Thymus (tissue), 11 donors: ENCODE results near the gene MCM9. TPM values are rescaled to one million over a fixed set of nuclear protein-coding genes. Genes with fewer than 3 reads are reported as not detected.

Experiments
- DNase-seq, 9 donors: peaks; one replicate each; pipeline ENCODE4 v3.0.0-alpha.2; 2013; ENCODE audit warnings: low spot score in 9 of 9, low read depth in 6 of 9, missing footprints in 1 of 9
- H3K27ac ChIP-seq, 2 donors: one replicate each; pipeline ENCODE4 v1.5.1; 2013; ENCODE audit warnings: control low read depth in 1 of 2, low read depth in 1 of 2, low read length in 1 of 2, mild to moderate bottlenecking in 1 of 2, moderate library complexity in 1 of 2
- H3K27me3 ChIP-seq, 2 donors: one replicate each; pipeline ENCODE4 v1.5.1; 2013; ENCODE audit warnings: low read length in 1 of 2; ENCODE audit not compliant: control insufficient read depth in 2 of 2, insufficient read depth in 1 of 2
- H3K36me3 ChIP-seq, 2 donors: one replicate each; pipeline ENCODE4 v1.5.1; 2013; ENCODE audit warnings: low read length in 1 of 2, mild to moderate bottlenecking in 1 of 2, moderate library complexity in 1 of 2; ENCODE audit not compliant: control insufficient read depth in 2 of 2, insufficient read depth in 2 of 2
- H3K4me1 ChIP-seq, 2 donors: one replicate each; pipeline ENCODE4 v1.5.1; 2013; ENCODE audit warnings: low read length in 2 of 2; ENCODE audit not compliant: control insufficient read depth in 2 of 2, insufficient read depth in 2 of 2
- H3K4me3 ChIP-seq, 2 donors: one replicate each; pipeline ENCODE4 v1.5.1; 2013; ENCODE audit warnings: low read length in 2 of 2, control low read depth in 1 of 2, mild to moderate bottlenecking in 1 of 2
- H3K9me3 ChIP-seq, 2 donors: one replicate each; pipeline ENCODE4 v1.5.1; 2013; ENCODE audit warnings: low read length in 1 of 2, mild to moderate bottlenecking in 1 of 2; ENCODE audit not compliant: control insufficient read depth in 2 of 2, insufficient read depth in 1 of 2
- WGBS: extraction: QIAGEN DNeasy Blood & Tissue Kit; methylation state at CpG from one replicate; pipeline ENCODE4 v1.1.7; 2013; 5-methylcytosine and 5-hydroxymethylcytosine counted together
- polyA plus RNA-seq: library from polyadenylated mRNA; stranded (reverse); fragments of 200-250 nt; gene quantifications from one replicate; pipeline ENCODE4 v1.2.3, GENCODE V29; 2013
- total RNA-seq: library from RNA; stranded (reverse); fragments of 120-200 nt; gene quantifications from one replicate; pipeline ENCODE4 v1.2.4, GENCODE V29; 2013
- donor health status: healthy.

Gene MCM9
- total and polyA plus RNA-seq, 2 donors, result 7.6 to 12.2 TPM

DNA sequence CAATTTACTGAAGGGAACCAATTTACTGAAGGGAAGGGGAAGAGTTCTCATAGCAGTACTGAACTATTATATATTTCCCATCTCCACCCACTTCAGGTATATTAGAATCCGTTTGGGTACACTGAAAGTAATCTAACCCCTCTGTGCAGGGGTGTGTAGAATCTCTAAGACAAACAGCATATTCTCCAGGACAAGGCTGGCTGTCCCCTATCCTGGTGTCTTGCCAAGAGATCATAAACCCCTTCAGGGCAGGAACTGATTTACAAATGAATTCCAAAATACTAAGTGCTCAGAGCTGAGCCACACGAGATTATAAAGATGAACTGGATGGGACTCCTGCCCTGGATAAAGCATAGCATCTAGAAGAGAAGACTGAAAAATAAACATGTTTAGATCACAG lies 31.8 kb downstream of the MCM9 start:
- Histone ChIP-seq H3K9me3 (no peaks in the 10 kb centered on the region), H3K36me3 (peaks cover 20 to 80% of the 10 kb centered on the region in 2 donors), H3K4me3 (no peak overlapping the region), H3K27ac (no peak overlapping the region), H3K4me1 (peaks cover 0 to 7% of the 10 kb centered on the region in 2 donors), H3K27me3 (no peaks in the 10 kb centered on the region)
- WGBS, result 96% methylated on average over 2 of the region's 2 CpGs
- DNase-seq, result no peak

DNA sequence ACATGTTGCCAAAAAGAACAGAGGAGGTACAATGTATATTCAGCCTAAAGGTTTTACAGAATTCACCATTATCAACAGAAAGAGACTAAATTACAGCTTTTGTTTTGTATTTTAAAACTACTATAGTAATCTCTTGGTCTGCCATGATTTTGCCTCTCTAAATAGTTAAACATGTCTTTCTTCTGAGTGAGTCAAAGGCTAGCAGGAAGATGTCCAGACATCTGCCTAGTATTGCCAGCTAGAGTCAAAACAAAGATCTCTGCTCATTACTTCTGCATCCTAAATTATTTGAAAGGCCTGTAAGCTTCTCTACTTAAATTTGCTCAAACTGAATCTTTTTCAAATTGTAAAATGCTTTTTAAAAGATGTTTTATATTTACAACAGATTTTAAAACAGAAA lies 32.2 kb downstream of the MCM9 start:
- H3K27ac ChIP-seq, result no peak overlapping the region
- peaks cover 17 to 79% of the 10 kb centered on the region in 2 donors for H3K36me3 ChIP-seq
- DNase-seq, result no peak
- H3K9me3 ChIP-seq, result no peaks in the 10 kb centered on the region
- H3K4me3 ChIP-seq, result no peak overlapping the region
- no peaks in the 10 kb centered on the region for H3K27me3 ChIP-seq
- peaks cover 0 to 7% of the 10 kb centered on the region in 2 donors for H3K4me1 ChIP-seq

DNA sequence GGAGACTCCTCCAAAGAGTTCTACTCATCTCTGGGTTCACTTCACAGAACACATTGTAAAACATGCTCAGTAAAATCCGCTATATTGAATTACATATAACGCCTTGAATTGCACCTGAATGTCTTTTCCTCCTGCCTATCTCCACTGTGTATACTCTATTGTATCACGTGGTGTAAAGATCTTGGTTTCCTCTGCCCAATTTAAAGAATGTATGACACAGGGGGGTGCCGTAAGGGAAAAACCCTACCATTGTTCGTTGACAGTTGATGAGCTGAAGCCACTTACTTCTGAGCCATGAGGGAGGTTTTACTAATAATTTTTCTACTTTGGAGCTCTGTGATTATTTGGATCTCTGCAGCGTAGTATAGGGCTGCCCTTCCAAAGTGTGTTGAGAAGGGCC lies 35.0 kb downstream of the MCM9 start:
- Histone ChIP-seq H3K9me3 (no peaks in the 10 kb centered on the region), H3K27me3 (no peaks in the 10 kb centered on the region), H3K36me3 (peaks cover 11 to 61% of the 10 kb centered on the region in 2 donors), H3K27ac (no peak overlapping the region), H3K4me1 (peaks cover 7 to 9% of the 10 kb centered on the region in 2 donors), H3K4me3 (no peak overlapping the region)
- DNase-seq, result no peak
- 92% methylated on average over 6 of the region's 6 CpGs for WGBS

DNA sequence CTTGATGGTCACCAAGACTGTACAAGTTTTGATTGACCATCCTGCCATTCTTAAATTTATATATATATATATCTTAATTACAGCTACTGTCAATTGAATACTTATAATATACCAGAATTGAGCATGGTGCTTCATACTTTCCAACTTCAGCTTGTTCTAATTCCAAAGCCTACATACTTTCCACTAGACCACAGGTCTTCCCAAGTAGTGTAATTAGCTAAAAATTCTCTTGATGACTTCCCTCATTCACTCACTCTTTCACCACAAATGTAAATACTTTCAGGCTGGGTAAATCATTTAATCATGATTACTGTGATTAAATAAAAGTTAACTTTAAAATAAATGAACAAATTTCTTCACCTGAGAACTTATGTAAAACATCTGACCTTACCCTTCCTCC lies 37.6 kb downstream of the MCM9 start:
- no peak for DNase-seq
- no peaks in the 10 kb centered on the region for H3K9me3 ChIP-seq
- peaks cover 10 to 11% of the 10 kb centered on the region in 2 donors for H3K4me1 ChIP-seq
- peaks cover 3 to 39% of the 10 kb centered on the region in 2 donors for H3K36me3 ChIP-seq
- no peaks in the 10 kb centered on the region for H3K27me3 ChIP-seq
- no peak overlapping the region for H3K4me3 ChIP-seq
- H3K27ac ChIP-seq, result no peak overlapping the region

GRCh38 chr6:118896339-118897136 lies 38.4 kb downstream of the MCM9 start:
- H3K4me3 ChIP-seq, result peak overlapping the region in 1 of 2 donors; percentile 6
- no peaks in the 10 kb centered on the region for H3K9me3 ChIP-seq
- peaks cover 10 to 15% of the 10 kb centered on the region in 2 donors for H3K4me1 ChIP-seq
- no peaks in the 10 kb centered on the region for H3K27me3 ChIP-seq
- H3K27ac ChIP-seq, result peak overlapping the region in 1 of 2 donors; percentile 74
- WGBS, result 80% methylated on average over 5 of the region's 5 CpGs
- DNase-seq, result peak; percentile 19 to 76 (median 43)
- H3K36me3 ChIP-seq, result peaks cover 3 to 32% of the 10 kb centered on the region in 2 donors

DNA sequence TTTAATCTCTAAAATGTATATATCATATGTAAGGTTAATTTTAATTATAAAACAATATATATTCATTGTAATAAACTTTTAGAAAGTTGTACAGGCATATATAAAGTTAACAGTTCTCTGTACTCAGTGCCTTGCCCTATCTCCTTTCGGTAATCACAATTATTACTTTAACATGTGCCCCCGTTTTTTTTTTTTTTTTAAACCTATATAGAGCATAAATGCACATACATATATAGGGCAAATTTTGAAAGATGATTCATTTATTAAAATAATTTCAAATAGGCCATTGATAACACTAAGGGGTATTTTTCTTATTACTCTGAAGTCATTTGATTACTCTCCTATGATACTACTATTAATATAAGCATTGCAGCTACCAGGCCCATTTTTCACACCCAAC lies 39.1 kb downstream of the MCM9 start:
- Histone ChIP-seq H3K9me3 (no peaks in the 10 kb centered on the region), H3K4me3 (peak overlapping the region in 1 of 2 donors; percentile 93), H3K27me3 (no peaks in the 10 kb centered on the region), H3K27ac (peak overlapping the region in 1 of 2 donors; percentile 74), H3K36me3 (peaks cover 3 to 27% of the 10 kb centered on the region in 2 donors), H3K4me1 (peaks cover 10 to 18% of the 10 kb centered on the region in 2 donors)
- DNase-seq, result no peak
- 58% methylated on average over 2 of the region's 2 CpGs for WGBS

GRCh38 chr6:118895261-118895560 lies 39.7 kb downstream of the MCM9 start:
- peak in 3 of 9 donors; percentile 11 to 30 (median 18) for DNase-seq
- no peaks in the 10 kb centered on the region for H3K27me3 ChIP-seq
- H3K36me3 ChIP-seq, result peaks cover 3 to 26% of the 10 kb centered on the region in 2 donors
- WGBS, result under 1% methylated on average over 11 of the region's 11 CpGs
- H3K9me3 ChIP-seq, result no peaks in the 10 kb centered on the region
- H3K27ac ChIP-seq, result peak overlapping the region; percentile 97 to 100
- H3K4me1 ChIP-seq, result peaks cover 10 to 18% of the 10 kb centered on the region in 2 donors
- peak overlapping the region; percentile 93 for H3K4me3 ChIP-seq

DNA sequence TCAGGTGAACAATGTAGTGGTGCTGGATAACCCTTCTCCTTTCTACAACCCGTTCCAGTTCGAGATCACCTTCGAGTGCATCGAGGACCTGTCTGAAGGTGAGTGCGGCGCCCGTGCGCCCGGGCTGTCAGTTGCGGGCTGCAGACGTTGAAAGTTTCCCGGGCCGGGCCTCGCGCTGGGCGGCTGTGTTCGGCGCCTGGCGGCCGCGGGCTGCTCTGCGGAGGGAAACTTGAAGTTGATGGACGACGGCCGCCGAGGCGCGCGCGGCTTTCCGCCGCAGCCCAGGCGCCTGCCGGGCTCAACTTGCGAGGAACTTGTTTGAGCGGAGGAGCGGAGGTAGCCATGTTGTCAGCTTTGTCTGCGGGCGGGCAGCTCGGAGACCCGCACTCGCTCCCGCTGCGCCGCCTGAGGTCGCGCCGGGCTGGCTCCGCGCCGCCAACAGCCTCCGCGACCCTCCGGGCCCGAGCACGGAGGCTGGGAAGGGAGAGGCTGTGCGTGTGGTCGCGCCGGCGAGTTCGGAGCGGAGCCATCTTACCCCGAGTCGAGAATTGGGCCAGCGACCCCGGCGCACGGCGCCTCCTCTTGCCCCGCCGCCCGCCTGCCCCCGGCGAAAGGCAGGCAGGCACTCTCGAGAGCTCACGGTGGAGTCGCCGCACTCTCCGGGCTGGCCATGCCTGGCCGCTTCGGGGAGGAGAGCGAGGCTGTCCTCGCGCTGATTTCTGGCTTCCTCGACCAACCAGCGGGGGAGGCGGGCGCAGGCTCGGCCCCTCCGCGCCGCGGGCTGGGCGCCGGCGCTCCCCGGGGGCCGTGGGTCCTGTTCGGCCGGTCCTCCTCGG lies 40.3 kb downstream of the MCM9 start:
- Histone ChIP-seq H3K27ac (peak overlapping the region; percentile 97 to 100), H3K27me3 (no peaks in the 10 kb centered on the region), H3K4me3 (peak overlapping the region; percentile 93), H3K9me3 (no peaks in the 10 kb centered on the region), H3K4me1 (peaks cover 10 to 15% of the 10 kb centered on the region in 2 donors), H3K36me3 (peaks cover 3 to 21% of the 10 kb centered on the region in 2 donors)
- under 1% methylated on average over 102 of the region's 102 CpGs for WGBS
- peak; percentile 13 to 83 (median 61) for DNase-seq
